Rectal smooth muscle tissue (tissue), 1 donor: Measurements from ENCODE around the gene LACTBL1.
"Not testable (repeated sequence)": the region's sequence is repeated elsewhere in the genome, so short reads cannot be mapped to it uniquely, and the experiment has no call there.

ENCODE experiments used
- H3K27ac ChIP-seq: one replicate; pipeline ENCODE4 v1.7.0; 2013; ENCODE audit warnings: low read depth, low read length, inconsistent platforms
- H3K27me3 ChIP-seq: one replicate; pipeline ENCODE4 v1.7.0; 2013; ENCODE audit warnings: low read length; ENCODE audit not compliant: control insufficient read depth, insufficient read depth
- H3K36me3 ChIP-seq: one replicate; pipeline ENCODE4 v1.7.0; 2013; ENCODE audit warnings: low read length; ENCODE audit not compliant: control insufficient read depth, insufficient read depth
- H3K4me1 ChIP-seq: one replicate; pipeline ENCODE4 v1.7.0; 2013; ENCODE audit warnings: low read length; ENCODE audit not compliant: control insufficient read depth, insufficient read depth
- H3K4me3 ChIP-seq: one replicate; pipeline ENCODE4 v1.7.0; 2013; ENCODE audit warnings: low read length
- H3K9ac ChIP-seq: one replicate; pipeline ENCODE4 v1.7.0; 2013; ENCODE audit warnings: low read length

LACTBL1 gene

DNA sequence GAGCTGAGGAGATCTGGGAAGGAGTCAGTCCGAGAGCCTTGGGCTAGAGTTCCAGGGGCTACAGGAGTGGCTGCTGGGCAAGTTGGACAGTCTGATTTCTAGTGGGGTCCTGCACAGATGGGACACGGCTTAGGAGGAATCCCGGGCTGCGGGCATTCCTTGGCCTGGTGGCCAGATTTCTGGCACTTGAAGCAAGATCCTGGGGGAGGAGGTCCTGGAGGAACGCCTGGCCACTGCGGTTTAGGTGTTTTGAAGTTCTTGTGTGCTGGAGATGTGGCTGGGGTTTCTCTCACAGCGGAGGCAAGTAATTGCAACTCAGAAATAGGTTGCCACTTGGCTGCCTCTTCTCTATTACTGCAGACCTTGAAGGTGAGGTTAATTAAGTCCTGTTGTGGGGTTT lies 29.6 kb upstream of the LACTBL1 start:
- H3K36me3 ChIP-seq, H3K9ac ChIP-seq, H3K27me3 ChIP-seq, H3K27ac ChIP-seq, H3K4me3 ChIP-seq, H3K4me1 ChIP-seq: not testable (repeated sequence)

DNA sequence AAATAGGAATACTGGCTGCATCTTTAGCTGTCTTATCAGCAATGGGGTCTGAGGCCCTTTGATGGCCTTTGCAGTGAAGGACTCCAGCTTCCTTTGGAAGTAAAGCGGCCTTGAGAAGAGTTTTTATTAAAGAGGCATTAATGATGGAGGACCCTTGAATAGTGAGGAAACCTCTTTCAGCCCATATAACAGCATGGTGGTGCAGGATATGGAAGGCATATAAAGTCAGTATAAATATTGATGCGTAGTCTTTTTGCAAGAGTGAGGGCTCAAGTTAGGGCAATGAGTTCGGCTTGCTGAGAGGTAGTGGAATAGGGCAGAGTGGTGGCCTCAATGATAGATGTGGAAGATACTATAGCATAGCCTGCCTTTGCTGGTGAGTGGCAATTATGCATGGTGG lies 27.5 kb upstream of the LACTBL1 start:
- H3K27ac ChIP-seq, H3K36me3 ChIP-seq, H3K4me3 ChIP-seq, H3K27me3 ChIP-seq, H3K4me1 ChIP-seq, H3K9ac ChIP-seq: not testable (repeated sequence)

DNA sequence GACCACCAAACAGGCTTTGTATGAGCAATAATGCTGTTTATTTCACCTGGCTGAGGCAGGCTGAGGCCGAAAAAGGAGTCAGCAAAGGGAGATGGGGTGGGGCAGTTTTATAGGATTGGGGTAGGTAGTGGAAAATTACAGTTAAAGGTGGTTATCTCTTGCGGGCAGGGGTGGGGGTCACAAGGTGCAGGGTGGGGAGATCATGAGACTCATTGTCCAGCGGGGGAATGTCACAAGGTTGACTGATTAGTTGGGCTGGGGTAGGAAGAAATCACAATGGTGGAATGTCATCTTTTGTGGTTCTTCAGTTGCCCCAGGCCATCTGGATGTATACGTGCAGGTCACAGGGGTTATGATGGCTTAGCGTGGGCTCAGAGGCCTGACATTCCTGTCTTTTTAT lies 24.9 kb upstream of the LACTBL1 start:
- H3K36me3 ChIP-seq, H3K27ac ChIP-seq, H3K4me1 ChIP-seq, H3K9ac ChIP-seq, H3K4me3 ChIP-seq, H3K27me3 ChIP-seq: not testable (repeated sequence)

DNA sequence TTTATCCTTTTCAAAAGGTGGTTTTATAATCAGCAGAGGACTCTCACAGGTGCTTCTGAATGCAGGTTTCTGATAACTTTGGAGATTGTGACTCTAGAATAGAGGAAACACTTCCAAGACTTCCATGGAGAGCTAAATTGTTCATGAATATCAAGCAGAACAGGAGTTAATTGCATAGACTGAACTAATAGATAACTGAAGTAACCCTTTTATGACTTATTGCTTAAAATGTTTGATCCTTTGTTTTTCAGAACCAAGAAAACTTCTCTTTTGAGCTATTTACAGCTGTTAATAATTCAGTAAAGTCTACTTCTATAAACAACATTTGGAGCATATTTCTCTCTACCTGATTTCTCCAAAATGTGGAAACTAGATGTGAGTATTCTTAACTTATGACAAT lies 23.1 kb upstream of the LACTBL1 start:
- no peaks in the 10 kb centered on the region for H3K27me3 ChIP-seq
- H3K4me1 ChIP-seq = no peaks in the 10 kb centered on the region
- H3K36me3 ChIP-seq = no peaks in the 10 kb centered on the region
- no peak overlapping the region for H3K9ac ChIP-seq
- H3K4me3 ChIP-seq = no peak overlapping the region
- H3K27ac ChIP-seq = no peak overlapping the region

DNA sequence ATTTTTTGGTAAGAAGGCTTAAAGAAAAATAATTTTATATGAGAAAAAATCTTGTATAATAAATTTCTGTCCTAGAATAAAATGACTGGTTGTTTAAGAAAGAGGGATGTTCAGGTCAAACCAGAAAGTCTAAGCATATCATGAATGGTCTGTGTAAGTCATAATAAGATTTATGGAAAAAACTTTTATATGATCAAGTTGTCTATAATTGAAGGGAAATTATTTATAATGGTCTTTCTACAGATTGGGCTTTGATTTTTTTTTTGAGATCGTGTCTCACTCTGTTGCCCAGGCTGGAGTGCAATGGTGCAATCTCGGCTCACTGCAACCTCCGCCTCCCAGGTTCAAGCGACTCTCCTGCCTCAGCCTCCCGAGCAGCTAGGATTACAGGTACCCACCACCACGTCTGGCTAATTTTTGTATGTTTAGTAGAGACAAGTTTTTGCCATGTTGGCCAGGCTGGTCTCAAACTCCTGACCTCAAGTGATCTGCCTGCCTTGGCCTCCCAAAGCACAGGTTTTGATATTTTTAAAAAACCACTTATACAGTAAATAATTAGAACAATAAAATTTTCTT lies 20.6 kb upstream of the LACTBL1 start:
- not testable (repeated sequence) for H3K9ac ChIP-seq, H3K4me1 ChIP-seq, H3K27me3 ChIP-seq, H3K4me3 ChIP-seq, H3K36me3 ChIP-seq, H3K27ac ChIP-seq

DNA sequence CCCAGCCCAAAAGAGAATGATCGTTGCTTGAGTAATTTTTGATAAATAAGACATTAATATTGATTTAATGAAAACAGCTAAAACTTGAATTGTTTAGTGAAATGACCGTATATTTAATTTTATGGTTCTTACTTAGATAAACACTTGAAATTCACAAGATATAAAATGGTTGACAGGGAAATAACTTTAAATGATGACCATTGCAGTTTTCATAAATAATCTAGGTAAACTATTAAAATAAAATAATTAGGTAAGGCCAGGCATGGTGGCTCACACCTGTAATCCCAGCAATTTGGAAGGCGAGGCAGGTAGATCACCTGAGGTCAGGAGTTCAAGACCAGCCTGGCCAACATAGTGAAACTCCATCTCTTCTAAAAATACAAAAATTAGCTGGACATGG lies 19.7 kb upstream of the LACTBL1 start:
- not testable (repeated sequence) for H3K4me1 ChIP-seq, H3K36me3 ChIP-seq, H3K27ac ChIP-seq, H3K27me3 ChIP-seq, H3K4me3 ChIP-seq, H3K9ac ChIP-seq

DNA sequence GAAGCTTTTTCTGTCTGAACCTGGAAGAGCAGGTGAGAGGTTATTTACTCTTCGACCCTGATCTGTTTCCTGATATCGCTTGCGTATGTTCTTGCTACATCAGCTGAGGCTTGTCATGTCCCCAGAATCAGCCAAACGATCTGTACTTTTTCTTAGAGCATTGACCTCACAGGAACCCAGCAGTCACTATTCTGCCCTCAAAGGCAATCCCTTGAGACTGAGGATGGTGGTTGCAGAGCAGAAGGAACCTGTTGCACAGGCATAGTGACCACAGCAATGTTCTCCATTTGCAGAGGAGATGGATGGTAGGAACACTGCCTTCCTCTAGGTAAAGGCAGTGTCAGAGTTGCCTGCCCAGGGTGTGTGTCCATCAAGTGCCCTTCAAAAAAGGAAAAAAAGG lies 11.3 kb upstream of the LACTBL1 start:
- H3K9ac ChIP-seq = no peak overlapping the region
- no peaks in the 10 kb centered on the region for H3K27me3 ChIP-seq
- no peak overlapping the region for H3K4me3 ChIP-seq
- H3K36me3 ChIP-seq = no peaks in the 10 kb centered on the region
- H3K27ac ChIP-seq = no peak overlapping the region
- no peaks in the 10 kb centered on the region for H3K4me1 ChIP-seq

DNA sequence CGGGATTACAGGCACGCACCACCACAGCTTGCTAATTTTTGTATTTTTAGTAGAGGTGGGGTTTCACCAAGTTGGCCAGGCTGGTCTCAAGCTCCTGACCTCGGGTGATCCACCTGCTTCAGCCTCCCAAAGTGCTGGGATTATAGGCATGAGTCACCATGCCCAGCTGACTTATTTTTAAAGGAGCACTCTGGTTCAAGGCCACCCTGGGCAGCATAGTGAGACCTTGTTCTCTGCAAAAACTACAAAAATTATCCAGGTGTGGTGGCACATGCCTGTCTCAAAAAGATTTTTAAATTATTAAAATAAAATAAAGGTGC lies 7.8 kb upstream of the LACTBL1 start:
- H3K36me3 ChIP-seq, H3K4me3 ChIP-seq, H3K4me1 ChIP-seq, H3K27ac ChIP-seq, H3K27me3 ChIP-seq, H3K9ac ChIP-seq: not testable (repeated sequence)

DNA sequence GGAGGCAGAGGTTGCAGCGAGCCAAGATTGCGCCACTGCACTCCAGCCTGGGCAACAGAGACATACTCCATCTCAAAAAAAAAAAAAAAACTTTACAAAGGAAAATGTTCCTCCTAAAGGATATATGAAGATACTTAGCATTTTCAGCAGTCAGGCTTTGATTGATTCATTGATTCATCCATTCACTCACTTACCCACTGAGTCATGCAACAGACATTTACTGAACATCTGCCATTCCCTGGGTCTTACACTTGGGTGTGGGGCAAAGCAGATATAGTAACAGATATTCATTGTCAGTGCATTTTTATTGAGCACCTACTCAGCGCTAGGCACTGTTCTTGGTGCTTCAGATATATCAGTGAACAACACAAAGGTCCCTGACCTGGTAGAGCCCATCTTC lies 5.6 kb upstream of the LACTBL1 start:
- Histone ChIP-seq H3K4me1 (no peaks in the 10 kb centered on the region), H3K27ac (no peak overlapping the region), H3K36me3 (no peaks in the 10 kb centered on the region), H3K27me3 (no peaks in the 10 kb centered on the region), H3K9ac (no peak overlapping the region), H3K4me3 (no peak overlapping the region)

DNA sequence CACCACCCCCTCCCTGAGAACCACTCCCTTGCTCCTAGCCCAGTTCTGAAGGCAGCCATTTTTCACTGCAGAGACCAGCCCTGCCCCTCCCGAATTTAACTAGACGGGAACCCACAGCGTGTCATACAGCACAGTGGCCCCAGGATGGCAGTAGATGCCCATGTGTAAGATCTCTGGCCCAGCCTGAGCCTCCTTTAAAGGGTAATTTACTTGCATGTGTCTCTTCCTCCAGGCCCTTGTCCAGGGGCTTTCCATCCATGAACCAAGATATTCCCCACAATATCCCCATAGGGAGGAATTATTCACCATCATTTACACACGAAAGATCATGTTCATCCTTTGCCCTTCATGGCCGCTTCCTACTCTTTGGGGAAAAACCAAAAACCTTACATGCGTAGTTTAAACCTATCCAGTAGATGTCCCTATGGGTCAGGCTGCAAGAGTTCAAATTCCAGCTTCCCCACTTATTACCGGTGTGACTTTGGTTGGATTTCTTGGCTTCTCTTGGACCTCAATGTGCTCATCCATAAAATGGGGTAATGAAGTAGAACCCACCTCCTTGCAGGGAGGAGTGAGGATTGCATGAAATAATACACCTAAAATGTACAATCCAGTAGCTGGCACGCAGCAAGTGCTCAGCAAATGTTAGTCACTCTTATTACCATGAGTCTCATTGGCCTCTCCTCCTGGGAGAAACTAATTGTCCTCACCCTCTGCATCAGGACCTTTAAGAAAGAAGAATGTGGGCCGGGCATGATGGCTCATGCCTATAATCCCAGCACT lies 4.0 kb upstream of the LACTBL1 start:
- no peak overlapping the region for H3K9ac ChIP-seq
- H3K4me1 ChIP-seq = no peaks in the 10 kb centered on the region
- H3K27me3 ChIP-seq = no peaks in the 10 kb centered on the region
- H3K36me3 ChIP-seq = no peaks in the 10 kb centered on the region
- H3K27ac ChIP-seq = no peak overlapping the region
- H3K4me3 ChIP-seq = no peak overlapping the region

DNA sequence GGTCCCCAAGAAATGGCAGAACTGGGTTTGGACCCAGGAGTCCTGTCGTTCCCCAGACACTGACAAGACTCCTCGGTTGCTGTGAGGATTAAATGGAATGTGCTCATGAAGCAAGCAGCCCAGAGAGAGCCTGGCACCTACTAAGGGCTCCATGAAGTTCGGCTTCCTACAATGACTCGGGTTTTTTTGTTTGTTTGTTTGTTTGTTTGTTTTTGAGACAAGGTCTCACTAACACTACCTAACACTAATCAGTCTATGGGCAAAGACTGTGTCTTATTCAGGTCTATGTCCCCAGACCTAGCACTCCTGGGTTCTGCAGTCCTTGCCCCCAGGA lies 3.4 kb upstream of the LACTBL1 start:
- no peak overlapping the region for H3K27ac ChIP-seq
- H3K9ac ChIP-seq = no peak overlapping the region
- H3K36me3 ChIP-seq = no peaks in the 10 kb centered on the region
- no peaks in the 10 kb centered on the region for H3K4me1 ChIP-seq
- no peak overlapping the region for H3K4me3 ChIP-seq
- no peaks in the 10 kb centered on the region for H3K27me3 ChIP-seq

DNA sequence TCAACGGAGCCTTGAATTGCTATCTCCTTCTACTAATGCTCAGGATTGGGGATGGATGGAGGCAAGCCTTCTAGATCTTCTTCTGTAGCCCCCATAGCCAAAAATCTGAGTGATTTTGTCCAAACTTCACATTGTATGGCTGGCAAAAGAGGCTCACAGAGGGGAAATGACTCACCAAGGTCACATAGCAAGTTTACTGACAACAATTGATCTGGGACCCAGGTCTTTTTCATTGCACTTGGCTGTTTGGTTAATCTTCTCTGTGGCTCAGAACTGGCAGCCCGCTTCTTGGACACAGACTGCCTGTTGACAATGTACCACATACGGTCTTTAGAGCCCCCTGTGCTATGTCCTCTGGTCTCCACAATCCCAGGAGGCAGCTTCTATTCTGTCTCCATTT lies 3.0 kb upstream of the LACTBL1 start:
- no peak overlapping the region for H3K9ac ChIP-seq
- H3K27me3 ChIP-seq = no peaks in the 10 kb centered on the region
- H3K4me3 ChIP-seq = no peak overlapping the region
- H3K36me3 ChIP-seq = no peaks in the 10 kb centered on the region
- no peaks in the 10 kb centered on the region for H3K4me1 ChIP-seq
- H3K27ac ChIP-seq = no peak overlapping the region

DNA sequence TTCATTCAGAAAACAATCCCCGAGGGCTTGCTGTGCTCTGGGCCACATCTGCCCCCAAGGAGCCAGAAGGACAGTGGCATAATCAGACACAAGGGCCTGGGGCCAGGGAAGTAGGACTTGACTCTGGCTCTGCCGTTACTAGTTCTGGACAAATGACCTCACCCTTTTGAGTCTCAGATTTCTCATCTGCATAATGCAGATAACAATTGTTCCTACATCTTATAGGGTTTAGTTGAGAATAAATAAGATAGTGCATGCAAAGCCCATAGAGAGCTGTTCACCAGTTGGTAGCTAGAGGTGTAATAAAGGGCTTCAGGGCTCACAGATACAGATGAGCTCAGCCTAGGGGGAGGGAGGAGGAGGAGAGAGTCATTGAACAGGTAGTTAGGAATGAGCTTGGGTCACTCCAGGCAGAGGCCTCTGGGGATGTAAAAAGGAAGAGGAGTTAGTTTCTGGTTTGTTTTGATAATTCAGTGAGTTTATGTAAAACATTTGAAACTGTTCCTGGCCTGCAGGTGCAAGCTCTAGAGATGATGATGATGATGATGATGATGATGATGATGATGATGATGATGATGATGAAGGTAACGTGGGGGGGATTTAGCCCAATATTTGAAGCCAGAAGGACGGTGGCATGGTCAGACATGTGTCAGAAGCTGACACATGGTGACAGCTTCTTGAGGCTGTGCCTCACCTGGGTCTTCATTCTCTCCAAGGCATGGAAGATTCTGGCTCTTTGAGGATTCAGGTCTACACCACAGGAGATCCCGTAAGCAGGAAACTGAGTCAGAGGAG lies 858 bp downstream of the LACTBL1 start:
- no peak overlapping the region for H3K9ac ChIP-seq
- no peaks in the 10 kb centered on the region for H3K27me3 ChIP-seq
- H3K4me1 ChIP-seq = no peaks in the 10 kb centered on the region
- no peak overlapping the region for H3K4me3 ChIP-seq
- H3K27ac ChIP-seq = no peak overlapping the region
- no peaks in the 10 kb centered on the region for H3K36me3 ChIP-seq
